Embryonic facial prominence (tissue), 1 donor: Measurements from ENCODE around the gene C1orf167.

Source experiments
- DNase-seq: peaks from one replicate; pipeline ENCODE4 v3.0.0-alpha.2; 2016; ENCODE audit errors: extremely low spot score

C1orf167 gene

GRCh38 chr1:11835441-11836225 lies 73.6 kb downstream of the C1orf167 start:
- no peak for DNase-seq

DNA sequence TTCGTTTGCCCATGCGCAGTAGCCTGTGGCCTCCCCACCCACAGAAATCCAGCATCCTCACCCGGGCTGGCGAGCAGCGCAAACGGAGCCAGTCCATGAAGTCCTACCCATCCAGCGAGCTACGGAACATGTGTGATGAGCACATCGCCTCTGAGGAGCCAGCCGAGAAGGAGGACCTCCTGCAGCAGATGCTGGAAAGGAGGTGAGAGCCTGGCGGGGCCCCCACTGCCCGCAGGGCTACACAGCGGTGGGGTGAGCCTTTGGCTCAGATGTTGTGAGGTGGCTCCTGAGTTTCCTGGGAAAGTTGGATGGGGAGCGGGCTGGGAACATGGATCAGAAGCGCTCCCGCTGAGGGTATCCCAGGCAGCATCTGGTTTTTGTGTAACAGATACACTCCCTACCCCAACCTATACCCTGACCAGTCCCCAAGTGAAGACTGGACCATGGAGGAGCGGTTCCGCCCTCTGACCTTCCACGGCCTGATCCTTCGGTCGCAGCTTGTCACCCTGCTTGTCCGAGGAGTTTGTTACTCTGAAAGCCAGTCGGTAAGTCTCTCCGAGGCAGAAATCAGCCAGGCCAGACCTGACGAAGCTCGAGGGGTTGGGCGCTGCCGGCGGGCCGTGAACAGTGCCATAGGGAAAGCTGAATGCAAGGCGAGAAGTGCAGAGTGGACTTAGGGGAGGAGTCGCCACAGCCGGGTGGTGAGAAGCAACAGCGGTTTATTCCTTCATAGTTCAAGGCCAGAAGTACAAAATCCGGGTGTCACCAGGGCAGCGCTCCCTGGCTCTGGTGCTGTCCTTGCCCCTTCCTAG lies 75.2 kb downstream of the C1orf167 start:
- no peak for DNase-seq

DNA sequence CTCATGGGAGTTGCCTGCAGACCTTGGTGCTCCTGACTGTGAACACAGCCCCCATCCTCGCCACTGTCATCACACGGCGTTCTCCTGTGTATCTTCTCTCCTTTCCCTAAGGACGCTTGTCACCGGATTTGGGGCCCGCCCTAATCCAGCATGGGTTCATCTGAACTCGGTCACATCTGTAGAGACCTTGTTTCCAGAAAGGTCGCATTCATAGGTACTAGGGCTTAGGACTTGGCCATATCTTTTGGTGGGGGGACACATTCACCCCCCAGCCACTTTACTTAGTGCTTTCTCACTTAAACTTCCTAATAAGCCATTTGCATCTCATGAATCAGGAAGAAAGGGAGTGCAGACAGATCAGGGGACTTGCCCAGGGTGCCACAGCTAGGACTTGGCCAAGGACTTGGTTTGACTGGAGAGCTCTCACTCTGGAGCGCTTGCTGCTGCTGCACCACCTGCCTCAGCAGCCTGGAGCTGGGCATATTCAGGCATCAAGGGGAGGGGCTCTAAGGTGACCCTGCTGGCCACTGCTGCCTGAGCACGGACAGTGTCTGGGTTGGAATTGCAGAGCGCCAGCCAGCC lies 75.9 kb downstream of the C1orf167 start:
- DNase-seq: no peak

GRCh38 chr1:11838349-11839272 lies 76.6 kb downstream of the C1orf167 start:
- no peak for DNase-seq
